Retinal pigment epithelial cell (primary cell): ENCODE measurements around the gene PHIP.
"Not testable (repeated sequence)": the region's sequence is repeated elsewhere in the genome, so short reads cannot be mapped to it uniquely, and the experiment has no call there.

Experiments used
- DNase-seq: peaks from one replicate; pipeline ENCODE4 v3.0.0-alpha.2; 2010; ENCODE audit warnings: low read depth
- H3K4me3 ChIP-seq: 2 replicates; pipeline ENCODE4 v1.5.1; 2011; ENCODE audit warnings: mild to moderate bottlenecking, low read length, control low read depth, moderate library complexity
- CTCF ChIP-seq: conservative IDR thresholded peaks from 2 replicates; pipeline ENCODE4 v1.5.1; 2011; ENCODE audit warnings: low read depth, low read length, control low read depth, inconsistent platforms

Gene PHIP

GRCh38 chr6:79101164-79101563, 23.1 kb upstream of the PHIP start:
- TF ChIP-seq CTCF = no peak
- H3K4me3 ChIP-seq = no peak overlapping the region
- no peak for DNase-seq

- no peak for TF ChIP-seq CTCF
- H3K4me3 ChIP-seq = no peak overlapping the region
- no peak for DNase-seq
Measured at GRCh38 chr6:79100304-79100703, 22.2 kb upstream of the PHIP start.

- no peak overlapping the region for H3K4me3 ChIP-seq
- DNase-seq = no peak
- no peak for TF ChIP-seq CTCF
Measured at GRCh38 chr6:79094938-79095337, 16.9 kb upstream of the PHIP start.

- not testable (repeated sequence) for H3K4me3 ChIP-seq, DNase-seq
Measured at GRCh38 chr6:79091801-79092200, 13.7 kb upstream of the PHIP start.

GRCh38 chr6:79089552-79090404, 11.7 kb upstream of the PHIP start:
- TF ChIP-seq CTCF = no peak
- no peak for DNase-seq
- H3K4me3 ChIP-seq = no peak overlapping the region

GRCh38 chr6:79084693-79085092, 6.6 kb upstream of the PHIP start:
- no peak for DNase-seq
- no peak for TF ChIP-seq CTCF
- no peak overlapping the region for H3K4me3 ChIP-seq

GRCh38 chr6:79082304-79082703, 4.2 kb upstream of the PHIP start:
- no peak for TF ChIP-seq CTCF
- H3K4me3 ChIP-seq = no peak overlapping the region

More at GRCh38 chr6:79082304-79082703, 4.2 kb upstream of the PHIP start:
- no peak for DNase-seq
